Colonic mucosa (tissue), 4 donors: ENCODE measurements around the gene TEX35. TPM values are rescaled to one million over a fixed set of nuclear protein-coding genes. Genes with fewer than 3 reads are reported as not detected.

Source experiments
- DNase-seq: peaks from one replicate; pipeline ENCODE4 v3.0.0-alpha.2; 2020
- H3K27ac ChIP-seq: fragments of 200-600 bp; one replicate; pipeline ENCODE4 v1.8.0; 2021
- H3K27me3 ChIP-seq: fragments of 200-600 bp; one replicate; pipeline ENCODE4 v1.8.0; 2021
- H3K36me3 ChIP-seq: fragments of 200-600 bp; one replicate; pipeline ENCODE4 v1.8.0; 2021
- H3K4me1 ChIP-seq: fragments of 200-600 bp; one replicate; pipeline ENCODE4 v1.8.0; 2021; ENCODE audit warnings: mild to moderate bottlenecking
- H3K4me3 ChIP-seq: fragments of 200-600 bp; one replicate; pipeline ENCODE4 v1.8.0; 2021
- H3K9ac ChIP-seq, 2 donors: one replicate each; pipeline ENCODE4 v1.7.0; 2013; ENCODE audit warnings: control low read depth in 2 of 2, low read depth in 2 of 2, low read length in 2 of 2
- H3K9me3 ChIP-seq: fragments of 200-600 bp; one replicate; pipeline ENCODE4 v1.8.0; 2021
- intact Hi-C: fragments of 100-400 bp; cut with DNase I; formaldehyde crosslinking; loops from one replicate; pipeline ENCODE4 v1.14.1; 2022
- total RNA-seq, 2 donors: library from RNA; stranded (reverse); fragmentation: NEBNext Ultra II Directional in 1 of 2; extraction: Animal tissue kit (Norgen Biotek cat#: 25700) in 1 of 2; gene quantifications; one replicate each; pipeline ENCODE4 v1.2.1, GENCODE V29; 2021
- TF ChIP-seq, protein P1 (sequence below): fragments of 200-600 bp; IDR thresholded peaks from one replicate; pipeline ENCODE4 v1.8.0; 2022; ENCODE audit warnings: antibody characterized with exemption, mild to moderate bottlenecking
- donor health status: healthy.
- donor health status: DM: no; HTN: no; CAD: no.
- donor health status: DM: no; HTN: no; CAD: no.

TEX35 gene
- not detected for total RNA-seq

- H3K4me1 ChIP-seq: no peaks in the 10 kb centered on the region
- H3K36me3 ChIP-seq: no peaks in the 10 kb centered on the region
- no peaks in the 10 kb centered on the region for H3K9me3 ChIP-seq
- TF ChIP-seq, protein P1, sequence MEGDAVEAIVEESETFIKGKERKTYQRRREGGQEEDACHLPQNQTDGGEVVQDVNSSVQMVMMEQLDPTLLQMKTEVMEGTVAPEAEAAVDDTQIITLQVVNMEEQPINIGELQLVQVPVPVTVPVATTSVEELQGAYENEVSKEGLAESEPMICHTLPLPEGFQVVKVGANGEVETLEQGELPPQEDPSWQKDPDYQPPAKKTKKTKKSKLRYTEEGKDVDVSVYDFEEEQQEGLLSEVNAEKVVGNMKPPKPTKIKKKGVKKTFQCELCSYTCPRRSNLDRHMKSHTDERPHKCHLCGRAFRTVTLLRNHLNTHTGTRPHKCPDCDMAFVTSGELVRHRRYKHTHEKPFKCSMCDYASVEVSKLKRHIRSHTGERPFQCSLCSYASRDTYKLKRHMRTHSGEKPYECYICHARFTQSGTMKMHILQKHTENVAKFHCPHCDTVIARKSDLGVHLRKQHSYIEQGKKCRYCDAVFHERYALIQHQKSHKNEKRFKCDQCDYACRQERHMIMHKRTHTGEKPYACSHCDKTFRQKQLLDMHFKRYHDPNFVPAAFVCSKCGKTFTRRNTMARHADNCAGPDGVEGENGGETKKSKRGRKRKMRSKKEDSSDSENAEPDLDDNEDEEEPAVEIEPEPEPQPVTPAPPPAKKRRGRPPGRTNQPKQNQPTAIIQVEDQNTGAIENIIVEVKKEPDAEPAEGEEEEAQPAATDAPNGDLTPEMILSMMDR: no peak
- H3K4me3 ChIP-seq: no peak within 1 kb of the TSS
- no peaks in the 10 kb centered on the region for H3K27me3 ChIP-seq
- H3K9ac ChIP-seq: no peak within 1 kb of the TSS
- no peak within 1 kb of the TSS for H3K27ac ChIP-seq
- intact Hi-C loops: no loop called here
- no peak for DNase-seq
Measured at GRCh38 chr1:178512566-178513277, at the start of gene TEX35. Gene TEX35 (plus strand): TSS chr1:178513109. CDS start chr1:178513189, 80 bp downstream.

- Histone ChIP-seq H3K4me3 (no peak overlapping the region), H3K9me3 (no peaks in the 10 kb centered on the region)
- TF ChIP-seq, protein P1: no peak
Measured at GRCh38 chr1:178464141-178464540, 48.8 kb upstream of the TEX35 start.

DNA sequence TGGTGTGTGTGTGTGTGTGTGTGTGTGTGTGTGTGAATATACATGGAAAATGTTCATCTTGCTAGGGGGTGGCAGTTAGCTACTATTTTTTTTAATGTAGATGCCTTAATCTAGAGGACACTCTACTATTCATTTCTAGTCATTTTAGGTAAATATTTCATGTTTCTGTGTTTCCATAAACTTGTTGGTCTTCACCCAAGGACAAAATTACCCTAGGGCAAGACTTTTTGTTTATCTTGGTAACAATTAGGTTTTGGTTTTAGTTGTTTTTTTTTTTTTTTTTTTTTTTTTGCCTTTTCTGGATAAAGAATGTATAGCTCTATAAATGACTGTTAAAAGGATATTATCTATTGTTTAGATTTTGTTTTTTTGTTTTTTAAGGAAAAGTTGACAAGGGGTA is 48.3 kb upstream of the TEX35 start:
- no peak for DNase-seq
- TF ChIP-seq, protein P1: no peak
- no peaks in the 10 kb centered on the region for H3K9me3 ChIP-seq

More at GRCh38 chr1:178464141-178464540, 48.8 kb upstream of the TEX35 start:
- Histone ChIP-seq H3K27me3 (no peaks in the 10 kb centered on the region), H3K27ac (no peak overlapping the region), H3K36me3 (no peaks in the 10 kb centered on the region), H3K9ac (no peak overlapping the region), H3K4me1 (no peaks in the 10 kb centered on the region)
- intact Hi-C loops: no loop called here
- DNase-seq: no peak

DNA sequence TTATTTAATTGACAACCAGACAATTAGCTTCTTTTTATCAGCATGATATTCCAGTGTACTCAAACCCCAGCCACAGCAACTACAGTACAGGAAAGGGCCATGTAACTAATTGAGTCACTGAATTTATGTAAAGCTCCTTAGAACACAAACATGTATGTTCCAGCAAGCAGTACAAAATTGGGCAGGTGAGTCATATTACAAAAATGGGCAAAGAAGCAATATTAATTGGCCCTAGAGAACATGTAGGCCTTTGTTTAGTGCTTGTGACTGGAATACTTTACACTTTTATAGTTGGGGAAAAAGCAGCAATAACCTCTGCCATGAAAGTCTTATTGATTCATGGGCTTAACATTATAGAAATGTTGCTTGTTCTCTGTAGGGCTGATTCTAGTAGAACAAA is 47.9 kb upstream of the TEX35 start:
- no peaks in the 10 kb centered on the region for H3K9me3 ChIP-seq
- TF ChIP-seq, protein P1: no peak
- no peaks in the 10 kb centered on the region for H3K27me3 ChIP-seq
- no peak overlapping the region for H3K27ac ChIP-seq
- intact Hi-C loops: no loop called here
- no peak overlapping the region for H3K4me3 ChIP-seq
- H3K4me1 ChIP-seq: no peaks in the 10 kb centered on the region
- H3K36me3 ChIP-seq: no peaks in the 10 kb centered on the region
- H3K9ac ChIP-seq: no peak overlapping the region
- DNase-seq: no peak

More for the DNA sequence above, 48.3 kb upstream of the TEX35 start:
- intact Hi-C loops: no loop called here
- no peaks in the 10 kb centered on the region for H3K36me3 ChIP-seq
- no peak overlapping the region for H3K27ac ChIP-seq
- H3K9ac ChIP-seq: no peak overlapping the region
- H3K4me1 ChIP-seq: no peaks in the 10 kb centered on the region
- no peaks in the 10 kb centered on the region for H3K27me3 ChIP-seq
- H3K4me3 ChIP-seq: no peak overlapping the region

DNA sequence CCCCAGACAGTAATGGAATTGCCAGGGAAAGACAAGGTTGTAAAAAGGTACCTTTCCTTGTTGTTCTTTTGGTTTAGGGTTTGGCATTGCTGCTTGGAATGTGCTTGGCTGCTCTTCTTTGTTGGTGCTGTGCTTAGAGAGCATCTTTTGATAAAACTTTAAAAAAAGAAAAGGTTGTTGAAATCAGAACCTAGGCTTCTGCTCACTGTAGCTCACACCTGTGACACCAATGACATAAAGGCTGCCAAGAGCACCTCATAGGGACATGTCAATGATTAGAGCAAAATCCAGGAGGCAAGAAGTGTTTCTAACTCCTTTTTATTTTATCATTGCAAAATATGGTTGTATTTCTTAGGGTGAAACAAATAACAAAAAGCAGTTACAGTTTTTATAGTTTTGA is 45.1 kb upstream of the TEX35 start:
- Histone ChIP-seq H3K4me1 (no peaks in the 10 kb centered on the region), H3K4me3 (no peak overlapping the region), H3K36me3 (no peaks in the 10 kb centered on the region), H3K9me3 (no peaks in the 10 kb centered on the region), H3K27me3 (no peaks in the 10 kb centered on the region), H3K9ac (no peak overlapping the region), H3K27ac (no peak overlapping the region)
- no peak for DNase-seq
- intact Hi-C loops: no loop called here
- TF ChIP-seq, protein P1: no peak
